RWPE1 (cell line): ENCODE data around the gene ANKRD63.

Experiments used
- CTCF ChIA-PET: fragments of 350-600 bp; sonication (Branson Sonifier 250); formaldehyde crosslinking; extraction: SDS; loops from one replicate; lab custom pipeline; 2021; lab: Yijun Ruan, JAX
- POLR2A ChIA-PET: fragments of 400-600 bp; formaldehyde crosslinking; extraction: SDS; loops from one replicate; lab custom pipeline; 2020; ENCODE audit warnings: antibody characterized with exemption; ENCODE audit not compliant: low non-redundant PET; lab: Yijun Ruan, JAX
- DNase-seq: peaks from one replicate; pipeline ENCODE4 v3.0.0; 2012; ENCODE audit warnings: low spot score
- H3K27ac ChIP-seq: fragments of 450-650 bp; 2 replicates; pipeline ENCODE4 v1.5.1; 2017
- CTCF ChIP-seq: fragments of 450-650 bp; conservative IDR thresholded peaks from 2 replicates; pipeline ENCODE4 v1.5.1; 2017; ENCODE audit warnings: low read depth, mild to moderate bottlenecking

Gene ANKRD63

DNA sequence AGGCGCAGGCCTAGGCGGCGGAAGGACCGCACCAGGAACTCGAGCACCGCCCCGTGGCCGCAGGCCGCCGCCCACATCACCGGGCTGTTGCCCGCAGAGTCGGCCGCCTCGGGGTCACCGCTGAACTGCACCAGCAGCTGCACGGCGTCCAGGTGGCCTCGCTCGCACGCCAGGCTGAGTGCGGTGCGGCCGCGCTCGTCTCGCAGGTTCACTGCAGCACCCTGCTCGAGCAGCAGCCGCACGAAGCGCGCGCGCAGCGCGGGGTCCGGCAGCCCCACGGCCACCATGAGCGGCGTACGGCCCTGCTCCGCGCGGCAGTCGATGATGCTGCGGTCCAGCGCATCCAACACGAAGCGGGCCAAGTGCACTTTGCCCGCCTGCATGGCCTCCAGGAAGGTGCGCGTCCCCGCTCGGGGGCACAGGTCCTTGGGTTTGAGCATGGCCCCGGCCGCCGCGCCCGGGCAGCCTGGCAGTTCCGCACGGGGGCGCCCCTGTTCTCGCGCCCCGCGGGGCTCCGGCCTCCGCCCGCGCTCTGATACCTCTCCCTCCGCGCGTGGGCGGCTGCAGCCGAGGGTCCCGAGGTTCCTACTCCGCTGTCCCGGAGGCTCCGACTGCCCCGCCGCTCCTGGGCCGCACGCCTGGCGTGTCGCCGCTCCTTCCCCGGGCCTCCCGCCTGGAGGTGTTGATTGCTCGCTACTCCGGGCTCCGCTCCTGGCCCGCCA, 556 bp downstream of the ANKRD63 start:
- POLR2A ChIA-PET, result no interaction called here
- no peak overlapping the region for H3K27ac ChIP-seq
- CTCF ChIA-PET, result interaction anchor here (0.6 to 0.9 kb wide), 2 partner anchors 8 to 9 kb away, joined by 3 to 10 read pairs; no protein-coding TSS in a partner anchor
- peak; percentile 55 for DNase-seq
- peak; percentile 79 for TF ChIP-seq CTCF

DNA sequence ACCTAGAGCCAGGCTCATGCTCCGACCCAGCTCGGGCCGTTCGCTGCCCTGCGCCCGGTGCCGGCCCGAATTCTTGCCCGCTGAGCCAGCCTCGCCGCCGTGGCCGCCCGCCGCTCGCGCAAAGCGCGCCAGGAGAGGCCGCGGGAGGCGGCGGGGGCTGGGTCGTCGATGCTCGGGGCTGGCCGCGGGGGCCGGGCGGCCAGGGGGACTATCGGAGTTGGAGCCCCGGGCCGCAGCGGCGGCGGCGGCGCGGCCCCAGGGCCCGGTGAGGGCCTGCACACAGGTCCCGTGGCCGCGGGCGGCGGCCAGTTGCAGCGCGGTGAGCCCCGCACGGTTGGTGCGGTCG, 1.1 kb downstream of the ANKRD63 start:
- TF ChIP-seq CTCF, result no peak
- no peak overlapping the region for H3K27ac ChIP-seq
- ChIA-PET POLR2A (no interaction called here), CTCF (no interaction called here)
- DNase-seq, result no peak

DNA sequence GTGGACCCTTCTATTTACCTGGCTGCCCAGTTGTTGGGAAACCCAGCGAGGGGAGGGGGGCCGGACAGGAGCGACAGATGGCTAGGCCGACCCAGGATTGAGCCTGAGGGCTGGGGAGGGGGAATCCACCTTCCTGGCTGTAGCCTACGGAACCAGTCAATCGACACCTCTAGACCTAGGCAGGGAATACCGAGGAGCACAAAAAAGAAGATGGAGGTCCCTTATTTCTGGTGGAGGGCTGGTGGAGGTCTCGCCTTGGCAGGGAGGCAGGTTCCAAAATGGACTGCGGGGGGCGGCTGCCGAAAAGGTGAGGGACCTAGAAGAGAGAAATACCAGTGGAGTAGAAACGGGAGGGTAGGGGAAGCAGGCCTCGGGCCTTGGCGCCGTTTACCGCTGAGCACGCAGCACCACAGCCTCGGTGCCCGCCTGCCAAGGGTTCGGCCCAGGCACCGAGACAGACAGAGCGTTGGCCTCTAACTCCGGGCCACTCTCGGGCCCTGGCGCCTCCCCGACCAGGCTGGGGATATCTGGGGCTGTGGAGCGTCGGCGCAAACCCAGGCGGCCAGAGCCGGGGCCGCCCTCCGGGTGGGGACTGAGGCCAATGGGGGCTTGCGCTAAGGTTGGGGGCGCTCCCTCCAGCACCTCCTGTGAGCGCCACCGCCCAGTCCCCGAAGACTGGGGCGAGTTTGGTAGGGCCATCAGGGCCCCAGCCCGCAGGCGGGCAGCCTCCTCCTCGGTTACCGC, 1.6 kb downstream of the ANKRD63 start:
- no peak overlapping the region for H3K27ac ChIP-seq
- POLR2A ChIA-PET, result interaction anchor here (0.6 kb wide), 1 partner anchor 141 kb away, joined by 4 read pairs; no protein-coding TSS in a partner anchor
- no peak for TF ChIP-seq CTCF
- DNase-seq, result no peak
- CTCF ChIA-PET, result interaction anchor here (0.7 to 2.5 kb wide), 8 partner anchors 27 to 404 kb away, joined by 3 to 22 read pairs (median 4); partner anchors contain the start of gene PLCB2

DNA sequence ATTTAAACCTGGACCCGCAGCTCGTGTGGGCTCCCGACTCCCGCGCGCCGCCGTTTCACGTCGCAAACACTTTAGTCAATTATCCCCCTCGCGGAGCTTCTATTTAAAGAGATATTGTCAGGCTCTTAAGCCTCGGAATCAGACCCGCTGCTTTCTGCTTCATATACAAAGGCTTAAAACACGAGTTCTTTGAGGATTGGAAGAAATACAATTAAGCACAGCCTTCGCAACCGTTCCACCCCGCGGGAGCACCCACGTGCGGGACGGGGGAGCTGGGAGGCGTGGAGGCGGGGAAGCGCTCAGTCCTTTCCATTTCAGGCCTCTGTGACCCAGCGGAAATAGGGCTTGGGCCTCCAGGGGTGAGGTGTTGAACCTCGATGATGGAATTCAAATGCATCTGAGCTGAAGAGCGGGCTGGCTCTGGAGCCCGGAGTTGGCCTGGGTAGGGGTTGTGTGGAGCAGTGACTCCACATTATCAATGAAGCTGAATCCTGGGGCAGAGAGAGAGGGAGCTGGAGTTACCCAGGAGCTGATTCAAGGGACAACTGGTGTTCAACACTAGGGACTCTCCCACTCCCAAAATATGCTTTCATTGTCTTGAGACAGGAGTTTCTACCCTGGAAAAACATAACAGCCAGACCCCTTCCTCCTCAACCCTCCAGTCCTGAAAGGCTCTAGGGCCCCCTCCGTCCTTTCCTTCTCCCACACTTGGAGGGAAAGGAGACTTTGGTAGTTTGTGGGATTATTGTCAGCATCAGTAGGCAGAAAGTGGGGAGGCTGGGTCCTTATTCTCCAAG, 2.4 kb downstream of the ANKRD63 start:
- POLR2A ChIA-PET, result interaction anchor here (0.6 kb wide), 1 partner anchor 142 kb away, joined by 4 read pairs; no protein-coding TSS in a partner anchor
- TF ChIP-seq CTCF, result no peak

DNA sequence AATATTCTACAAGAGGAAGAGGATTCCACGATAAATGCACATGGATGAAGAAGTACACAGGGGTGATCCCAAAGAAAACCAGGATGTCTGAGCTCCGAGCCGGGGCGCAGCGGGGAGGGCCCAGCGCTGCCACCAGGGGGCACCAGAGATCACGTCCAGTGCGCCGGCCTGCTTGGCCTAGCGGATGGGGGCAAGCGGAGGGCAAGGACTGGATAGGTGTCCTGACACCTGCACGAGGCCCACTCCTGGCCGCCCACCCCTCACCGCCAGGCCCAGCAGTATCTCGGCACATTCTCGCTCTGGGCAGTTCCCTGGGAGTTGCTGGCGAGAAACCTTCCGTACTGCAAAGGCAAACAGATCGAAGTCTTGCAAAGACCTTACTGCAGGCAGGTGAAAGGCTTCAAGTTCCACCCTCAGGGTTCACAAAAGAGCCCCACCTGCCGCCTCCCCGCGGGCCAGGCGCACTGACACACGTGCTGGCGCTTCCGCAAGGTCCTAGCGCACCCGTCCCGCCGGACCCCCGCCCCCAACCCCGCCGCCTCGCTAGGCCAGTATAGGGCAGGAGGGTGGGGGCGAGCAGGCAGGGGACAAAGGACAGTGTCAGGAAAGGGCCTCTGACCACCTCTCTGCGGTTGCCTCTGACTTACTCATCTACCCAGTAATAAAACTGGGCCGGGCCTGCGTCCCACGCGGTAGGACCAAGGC, 3.3 kb downstream of the ANKRD63 start:
- peak; percentile 73 for DNase-seq
- ChIA-PET CTCF (interaction anchor here (0.5 to 2.5 kb wide), 37 partner anchors 9 to 650 kb away, joined by 3 to 22 read pairs (median 4); partner anchors contain the start of genes CCDC9B, DISP2, PAK6 and PLCB2), POLR2A (no interaction called here)
- no peak overlapping the region for H3K27ac ChIP-seq
- TF ChIP-seq CTCF, result peak; percentile 100

More for the DNA sequence above, 2.4 kb downstream of the ANKRD63 start:
- CTCF ChIA-PET, result interaction anchor here (0.6 to 2.5 kb wide), 11 partner anchors 9 to 403 kb away, joined by 3 to 22 read pairs (median 4); partner anchors contain the start of gene PLCB2
- DNase-seq, result no peak
- H3K27ac ChIP-seq, result no peak overlapping the region
